GM12892 (cell line): Measurements from ENCODE around the gene DENND2A.

Source experiments
- POLR2A ChIP-seq: IDR thresholded peaks from 2 replicates; pipeline ENCODE4 v1.6.1; 2011; ENCODE audit warnings: low read depth, low read length, control low read depth
- POLR2AphosphoS5 ChIP-seq: IDR thresholded peaks from 2 replicates; pipeline ENCODE4 v1.6.1; 2011; ENCODE audit warnings: low read depth, low read length, control low read depth
- TAF1 ChIP-seq: IDR thresholded peaks from 2 replicates; pipeline ENCODE4 v1.6.1; 2011; ENCODE audit warnings: low read depth, mild to moderate bottlenecking, control low read depth, low read length, borderline replicate concordance

- TF ChIP-seq POLR2A (no peak), POLR2AphosphoS5 (no peak), TAF1 (no peak)
Measured at GRCh38 chr7:140654661-140655060, 14.0 kb upstream of the DENND2A start.
